Chondrocyte (in vitro differentiated cells): Measurements from ENCODE around the gene KATNB1. TPM values are rescaled to one million over a fixed set of nuclear protein-coding genes. Genes with fewer than 3 reads are reported as not detected.

Experiments
- DNase-seq: peaks from one replicate; pipeline ENCODE4 v3.0.0; 2021; ENCODE audit warnings: mixed read lengths, low spot score
- H3K27ac Mint-ChIP-seq: one replicate; pipeline ENCODE4 v1.8.0; 2021; ENCODE audit warnings: mild to moderate bottlenecking, moderate library complexity, mixed read lengths; ENCODE audit not compliant: unreplicated experiment
- H3K27me3 Mint-ChIP-seq: 2 replicates; pipeline ENCODE4 v1.8.0; 2021; ENCODE audit warnings: low read depth, mixed read lengths
- H3K36me3 Mint-ChIP-seq: 2 replicates; pipeline ENCODE4 v1.8.0; 2021; ENCODE audit warnings: low read depth, mixed read lengths
- H3K4me1 Mint-ChIP-seq: 2 replicates; pipeline ENCODE4 v1.8.0; 2021; ENCODE audit warnings: low read depth, mild to moderate bottlenecking, mixed read lengths
- H3K4me3 Mint-ChIP-seq: one replicate; pipeline ENCODE4 v1.8.0; 2021; ENCODE audit warnings: mild to moderate bottlenecking, moderate library complexity, mixed read lengths; ENCODE audit not compliant: unreplicated experiment
- H3K9me3 Mint-ChIP-seq: 2 replicates; pipeline ENCODE4 v1.8.0; 2021; ENCODE audit warnings: low read depth, mixed read lengths
- total RNA-seq: library from RNA; stranded (reverse); gene quantifications from 3 replicates; pipeline ENCODE4 v1.2.1, GENCODE V29; 2021
- TF ChIP-seq, protein P1 (sequence below): fragments of 200-600 bp; sonication (generic); IDR thresholded peaks from 2 replicates; pipeline ENCODE4 v1.5.0; 2021; ENCODE audit warnings: antibody characterized with exemption, mild to moderate bottlenecking, moderate library complexity

Gene KATNB1
- total RNA-seq, 1 donor from 2014 or later, result 14.0 TPM

DNA sequence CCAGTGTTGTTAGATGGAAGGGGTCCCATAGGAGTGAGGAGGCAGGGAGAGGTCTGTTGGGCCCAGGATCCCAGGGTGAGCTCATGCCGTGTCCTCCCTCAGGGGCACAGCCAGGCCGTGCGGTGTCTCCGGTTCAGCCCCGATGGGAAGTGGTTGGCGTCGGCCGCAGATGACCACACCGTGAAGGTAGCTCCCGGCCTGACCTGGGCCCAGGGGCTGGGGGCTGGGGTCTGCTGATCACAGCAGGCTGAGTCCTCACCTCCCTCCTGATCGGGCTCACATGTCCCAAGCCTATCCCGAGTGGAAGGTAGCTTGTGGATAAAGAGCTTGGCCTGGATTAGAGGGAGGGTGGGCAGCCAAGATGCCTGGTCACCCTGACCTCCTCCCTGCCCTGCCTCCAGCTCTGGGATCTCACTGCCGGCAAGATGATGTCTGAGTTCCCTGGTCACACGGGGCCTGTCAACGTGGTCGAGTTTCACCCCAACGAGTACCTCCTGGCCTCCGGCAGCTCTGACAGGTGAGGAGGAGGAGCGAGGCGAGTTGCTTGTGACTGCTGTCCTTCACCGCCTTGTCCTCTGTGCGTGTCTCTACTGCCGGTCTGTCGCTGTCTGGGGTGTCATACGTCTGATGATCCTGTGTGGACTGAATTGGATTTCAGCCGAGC is 16.1 kb downstream of the KATNB1 start:
- H3K27ac Mint-ChIP-seq, result no peak overlapping the region
- TF ChIP-seq, protein P1, sequence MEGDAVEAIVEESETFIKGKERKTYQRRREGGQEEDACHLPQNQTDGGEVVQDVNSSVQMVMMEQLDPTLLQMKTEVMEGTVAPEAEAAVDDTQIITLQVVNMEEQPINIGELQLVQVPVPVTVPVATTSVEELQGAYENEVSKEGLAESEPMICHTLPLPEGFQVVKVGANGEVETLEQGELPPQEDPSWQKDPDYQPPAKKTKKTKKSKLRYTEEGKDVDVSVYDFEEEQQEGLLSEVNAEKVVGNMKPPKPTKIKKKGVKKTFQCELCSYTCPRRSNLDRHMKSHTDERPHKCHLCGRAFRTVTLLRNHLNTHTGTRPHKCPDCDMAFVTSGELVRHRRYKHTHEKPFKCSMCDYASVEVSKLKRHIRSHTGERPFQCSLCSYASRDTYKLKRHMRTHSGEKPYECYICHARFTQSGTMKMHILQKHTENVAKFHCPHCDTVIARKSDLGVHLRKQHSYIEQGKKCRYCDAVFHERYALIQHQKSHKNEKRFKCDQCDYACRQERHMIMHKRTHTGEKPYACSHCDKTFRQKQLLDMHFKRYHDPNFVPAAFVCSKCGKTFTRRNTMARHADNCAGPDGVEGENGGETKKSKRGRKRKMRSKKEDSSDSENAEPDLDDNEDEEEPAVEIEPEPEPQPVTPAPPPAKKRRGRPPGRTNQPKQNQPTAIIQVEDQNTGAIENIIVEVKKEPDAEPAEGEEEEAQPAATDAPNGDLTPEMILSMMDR, result no peak
- peaks cover 6% of the 10 kb centered on the region for H3K36me3 Mint-ChIP-seq
- no peak for DNase-seq
- H3K27me3 Mint-ChIP-seq, result no peaks in the 10 kb centered on the region
- no peak overlapping the region for H3K4me3 Mint-ChIP-seq
- no peaks in the 10 kb centered on the region for H3K9me3 Mint-ChIP-seq
- H3K4me1 Mint-ChIP-seq, result no peaks in the 10 kb centered on the region

DNA sequence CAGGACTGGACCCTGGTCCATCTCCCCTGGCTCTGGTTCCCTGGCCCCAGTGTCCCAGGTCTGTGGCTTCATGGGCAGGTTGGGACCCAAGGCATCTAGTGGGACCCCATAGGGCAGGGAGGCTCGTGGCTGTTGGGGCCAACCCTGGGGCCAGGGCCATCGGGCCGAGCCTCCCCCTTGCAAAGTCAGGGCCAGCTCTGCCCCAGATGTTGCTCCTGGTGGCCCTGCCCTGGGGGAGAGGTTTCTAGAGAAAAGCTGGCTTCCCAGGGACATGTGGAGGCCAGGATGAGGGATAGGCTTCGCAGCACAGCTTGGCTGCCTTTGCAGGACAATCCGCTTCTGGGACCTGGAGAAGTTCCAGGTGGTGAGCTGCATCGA is 16.6 kb downstream of the KATNB1 start:
- no peak overlapping the region for H3K4me3 Mint-ChIP-seq
- peaks cover 6% of the 10 kb centered on the region for H3K36me3 Mint-ChIP-seq
- TF ChIP-seq, protein P1, result no peak
- no peaks in the 10 kb centered on the region for H3K27me3 Mint-ChIP-seq
- H3K27ac Mint-ChIP-seq, result no peak overlapping the region
- no peaks in the 10 kb centered on the region for H3K9me3 Mint-ChIP-seq
- H3K4me1 Mint-ChIP-seq, result no peaks in the 10 kb centered on the region
- DNase-seq, result no peak

DNA sequence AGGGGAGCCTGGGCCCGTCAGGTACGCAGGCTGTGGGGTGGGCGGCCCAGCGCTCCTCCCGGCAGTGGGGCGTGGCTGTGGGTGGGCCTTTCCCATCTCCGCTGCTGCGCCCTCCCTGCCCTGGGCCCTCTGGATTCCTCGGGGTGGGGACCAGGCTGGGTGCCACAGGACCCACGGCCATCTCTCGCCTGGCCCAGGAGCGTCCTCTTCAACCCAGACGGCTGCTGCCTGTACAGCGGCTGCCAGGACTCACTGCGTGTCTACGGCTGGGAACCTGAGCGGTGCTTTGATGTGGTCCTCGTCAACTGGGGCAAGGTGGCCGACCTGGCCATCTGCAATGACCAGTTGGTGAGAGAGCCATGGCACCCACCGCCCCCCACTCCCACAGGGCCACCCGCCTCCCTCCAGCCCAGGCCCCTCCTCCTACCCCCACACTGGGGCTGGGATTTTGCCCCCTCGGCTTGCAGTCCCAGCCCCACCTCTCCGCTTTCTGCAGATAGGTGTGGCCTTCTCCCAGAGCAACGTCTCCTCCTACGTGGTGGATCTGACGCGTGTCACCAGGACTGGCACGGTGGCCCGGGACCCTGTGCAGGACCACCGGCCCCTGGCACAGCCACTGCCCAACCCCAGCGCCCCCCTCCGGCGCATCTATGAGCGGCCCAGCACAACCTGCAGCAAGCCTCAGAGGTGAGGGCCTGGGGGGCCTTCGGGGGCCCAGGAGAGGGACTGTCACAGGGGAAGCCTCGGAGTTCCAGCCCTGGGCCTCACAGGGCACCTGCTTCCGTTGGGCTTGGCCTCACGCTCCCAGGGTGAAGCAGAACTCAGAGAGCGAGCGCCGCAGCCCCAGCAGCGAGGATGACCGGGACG is 17.2 kb downstream of the KATNB1 start:
- H3K27ac Mint-ChIP-seq, result no peak overlapping the region
- H3K4me3 Mint-ChIP-seq, result no peak overlapping the region
- TF ChIP-seq, protein P1, result no peak
- H3K9me3 Mint-ChIP-seq, result no peaks in the 10 kb centered on the region
- DNase-seq, result peak; percentile 95
- peaks cover 6% of the 10 kb centered on the region for H3K36me3 Mint-ChIP-seq
- H3K27me3 Mint-ChIP-seq, result no peaks in the 10 kb centered on the region
- H3K4me1 Mint-ChIP-seq, result no peaks in the 10 kb centered on the region

DNA sequence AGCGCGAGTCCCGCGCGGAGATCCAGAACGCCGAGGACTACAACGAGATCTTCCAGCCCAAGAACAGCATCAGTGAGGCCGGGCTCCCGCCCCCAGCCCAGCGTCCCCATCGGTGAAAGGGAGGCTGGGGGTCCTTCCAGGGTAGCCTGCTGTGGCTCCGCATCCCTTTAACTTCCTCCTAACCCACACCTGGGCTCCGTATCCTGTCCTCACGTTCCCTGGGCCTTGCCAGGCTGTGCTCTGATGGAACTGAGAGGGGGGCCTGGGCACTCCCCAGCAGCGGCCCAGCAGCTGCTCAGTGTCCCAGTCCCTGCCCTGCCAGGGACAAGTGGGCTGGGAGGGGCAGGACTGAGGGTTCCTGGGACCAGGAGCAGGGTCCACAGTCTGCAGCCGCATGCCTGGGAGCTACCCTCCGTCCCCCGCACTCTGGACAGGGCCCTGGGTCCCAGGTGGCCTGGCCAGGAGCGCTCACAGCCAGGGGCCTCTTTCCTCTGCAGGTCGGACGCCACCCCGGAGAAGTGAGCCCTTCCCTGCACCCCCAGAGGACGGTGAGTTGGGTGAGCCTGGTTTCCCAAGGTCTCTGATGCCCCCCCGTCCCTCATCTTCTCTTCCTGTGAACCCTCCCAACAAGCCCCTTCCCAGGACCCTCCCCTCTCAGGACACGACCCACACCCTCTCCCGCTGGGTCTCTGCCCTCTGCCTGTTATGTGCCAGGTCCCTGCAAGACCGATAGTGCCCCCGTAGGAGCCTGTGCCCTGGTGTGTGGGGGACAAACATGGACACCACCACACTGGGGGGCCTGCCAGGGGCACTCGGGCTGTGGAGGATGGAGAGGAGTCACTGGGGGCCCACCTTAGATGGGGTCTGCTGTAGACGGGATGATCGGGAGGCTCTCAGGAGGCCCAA is 18.1 kb downstream of the KATNB1 start:
- H3K36me3 Mint-ChIP-seq, result peaks cover 6% of the 10 kb centered on the region
- H3K4me3 Mint-ChIP-seq, result no peak overlapping the region
- no peaks in the 10 kb centered on the region for H3K9me3 Mint-ChIP-seq
- H3K27ac Mint-ChIP-seq, result no peak overlapping the region
- peak; percentile 91 for DNase-seq
- no peaks in the 10 kb centered on the region for H3K27me3 Mint-ChIP-seq
- H3K4me1 Mint-ChIP-seq, result no peaks in the 10 kb centered on the region
- TF ChIP-seq, protein P1, result no peak
